MM.1S (cell line): ENCODE data around the gene CCSER1.

Experiments
- CTCF ChIP-seq: fragments of 300-600 bp; sonication (generic); IDR thresholded peaks from 2 replicates; pipeline ENCODE4 v1.5.1; 2016; ENCODE audit warnings: antibody characterized with exemption, low read length, mixed read lengths
- EZH2 ChIP-seq: fragments of 300-600 bp; sonication (generic); optimal IDR thresholded peaks from 2 replicates; pipeline ENCODE3; 2017; ENCODE audit warnings: low read depth, mild to moderate bottlenecking, antibody characterized with exemption, low read length, mixed read lengths

DNA sequence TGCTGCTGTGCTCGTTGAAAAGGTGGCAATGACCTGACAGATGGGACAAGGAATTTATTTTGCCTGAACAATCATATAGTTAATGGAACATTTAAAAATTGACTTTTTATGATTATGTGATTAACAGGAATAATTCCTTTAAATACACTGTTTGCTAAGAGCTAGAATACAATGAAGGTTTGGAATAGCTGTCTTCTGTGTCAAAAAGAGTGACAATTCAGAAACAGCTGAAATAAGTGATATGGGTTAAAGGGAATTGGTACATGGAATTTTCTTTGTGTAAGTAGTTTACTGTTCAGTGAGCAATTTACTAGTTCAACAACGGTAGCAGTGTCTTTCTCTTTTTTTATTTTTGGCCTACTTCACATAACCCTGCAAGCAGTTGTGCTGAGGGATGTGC lies 1093.1 kb downstream of the CCSER1 start:
- TF ChIP-seq CTCF (no peak), EZH2 (no peak)
